K562 (cell line): Measurements from ENCODE around the gene MYO9A. TPM values are rescaled to one million over a fixed set of nuclear protein-coding genes. Genes with fewer than 3 reads are reported as not detected.

Experiments
- ATAC-seq: fragments of 200-7000 bp; cut with Tn5 transposase; 3 replicates; pipeline ENCODE4 v1.9.1; 2020; ENCODE audit warnings: moderate library complexity
- BruUV-seq: library from RNA; stranded (reverse); fragments of 400-500 nt; replicated peaks from 2 replicates; lab custom pipeline; 2021; lab: Mats Ljungman, UMichigan
- CTCF ChIA-PET: fragments of 300-600 bp; formaldehyde crosslinking; extraction: SDS; loops from one replicate; lab custom pipeline; 2021; ENCODE audit warnings: low intra/inter-chr PET ratio; lab: Yijun Ruan, JAX
- POLR2A ChIA-PET: fragments of 300-600, 350-650 bp; sonication (Branson Sonifier 250); formaldehyde crosslinking; extraction: SDS; loops from one replicate; lab custom pipeline; 2021; ENCODE audit warnings: antibody characterized with exemption, inconsistent platforms; lab: Yijun Ruan, JAX
- DNase-seq, 4 experiments: peaks; one replicate each; pipeline versions ENCODE4 v3.0.0 to v3.0.0-alpha.2; 2011 to 2018; ENCODE audit warnings: low spot score in 3 of 4, mixed read lengths in 3 of 4; ENCODE audit errors: extremely low read depth in 1 of 4
- FAIRE-seq: peaks from 2 replicates; lab custom pipeline; 2011; peaks lifted over from hg19 to GRCh38; lab: Jason Lieb, UNC
- H2AFZ ChIP-seq: 2 replicates; pipeline ENCODE4 v1.6.0; 2011; ENCODE audit warnings: low read depth, low read length, control low read depth, inconsistent platforms
- H3K27ac ChIP-seq: fragments of 200-600 bp; 3 replicates; pipeline ENCODE4 v1.8.0; 2011; ENCODE audit warnings: low read depth, mild to moderate bottlenecking, control low read depth, inconsistent platforms, low read length, moderate library complexity, mixed read lengths; ENCODE audit errors: extremely low read depth
- H3K27me3 ChIP-seq, 2 experiments: fragments of 300-600 bp in 1 of 2; 2 replicates in 1 of 2; 3 replicates in 1 of 2; pipeline versions ENCODE4 v1.6.0 to v1.8.0; 2011; ENCODE audit warnings: inconsistent platforms in 2 of 2, low read length in 2 of 2, mild to moderate bottlenecking in 1 of 2, mixed read lengths in 1 of 2, moderate library complexity in 1 of 2; ENCODE audit not compliant: control insufficient read depth in 2 of 2, insufficient read depth in 2 of 2
- H3K36me3 ChIP-seq: fragments of 300-600 bp; 3 replicates; pipeline ENCODE4 v1.8.0; 2011; ENCODE audit warnings: mild to moderate bottlenecking, low read length, inconsistent platforms; ENCODE audit not compliant: control insufficient read depth, insufficient read depth
- H3K4me1 ChIP-seq, 2 experiments: fragments of 200-600 bp in 1 of 2; replicated peaks in 1 of 2; 2 replicates in 1 of 2; 3 replicates in 1 of 2; pipeline versions ENCODE4 v1.5.1 to v1.8.0; 2011; ENCODE audit warnings: inconsistent platforms in 2 of 2, low read length in 2 of 2, mild to moderate bottlenecking in 1 of 2, mixed read lengths in 1 of 2, moderate library complexity in 1 of 2; ENCODE audit not compliant: control insufficient read depth in 2 of 2, insufficient read depth in 2 of 2
- H3K4me2 ChIP-seq: 2 replicates; pipeline ENCODE4 v1.6.1; 2011; ENCODE audit warnings: low read length, control low read depth, inconsistent platforms, mixed read lengths; ENCODE audit not compliant: insufficient read depth
- H3K4me3 ChIP-seq: fragments of 200-600 bp; sonication (generic), shearing (Covaris generic); 2 replicates; pipeline ENCODE4 v1.5.1; 2016; ENCODE audit warnings: control low read depth, inconsistent platforms
- H3K79me2 ChIP-seq: fragments of 200-600 bp; 3 replicates; pipeline ENCODE4 v1.8.0; 2011; ENCODE audit warnings: low read length, inconsistent platforms; ENCODE audit not compliant: control insufficient read depth, insufficient read depth
- H3K9ac ChIP-seq, 2 experiments: 2 replicates each; pipeline versions ENCODE4 v1.6.0 to v1.6.1; 2011; ENCODE audit warnings: low read depth in 2 of 2, low read length in 2 of 2, control low read depth in 1 of 2, inconsistent platforms in 1 of 2, mild to moderate bottlenecking in 1 of 2, mixed read lengths in 1 of 2; ENCODE audit not compliant: insufficient read depth in 1 of 2
- H3K9me1 ChIP-seq: one replicate; pipeline ENCODE4 v1.6.0; 2011; ENCODE audit warnings: inconsistent platforms, mild to moderate bottlenecking, low read length, moderate library complexity; ENCODE audit not compliant: control insufficient read depth, insufficient read depth
- H3K9me3 ChIP-seq: replicated peaks from 2 replicates; pipeline ENCODE4 v1.5.1; 2011; ENCODE audit warnings: low read depth, low read length, inconsistent platforms; ENCODE audit not compliant: control insufficient read depth, insufficient read depth
- H4K20me1 ChIP-seq: replicated peaks from 2 replicates; pipeline ENCODE4 v1.6.1; 2011; ENCODE audit warnings: low read length, inconsistent platforms, mixed read lengths; ENCODE audit not compliant: control insufficient read depth, insufficient read depth
- ASH1L ChIP-seq: fragments of 450-650 bp; IDR thresholded peaks from 2 replicates; pipeline ENCODE4 v1.6.1; 2018; ENCODE audit warnings: borderline replicate concordance, mild to moderate bottlenecking, low read depth; ENCODE audit not compliant: partially characterized antibody
- DACH1 ChIP-seq: fragments of 450-650 bp; IDR thresholded peaks from 2 replicates; pipeline ENCODE4 v1.6.1; 2018; ENCODE audit not compliant: partially characterized antibody
- FOXA3 ChIP-seq, 2 experiments: fragments of 450-650 bp in 1 of 2; sonication (generic) in 1 of 2; formaldehyde crosslinking; IDR thresholded peaks in 1 of 2; conservative IDR thresholded peaks in 1 of 2; 2 replicates each; pipeline versions ENCODE4 v1.4.0 to v1.8.0; 2020 to 2022; ENCODE audit warnings: mild to moderate bottlenecking in 2 of 2, missing genetic modification reagents in 1 of 2
- HEY1 ChIP-seq: fragments of 250-450 bp; sonication (Bioruptor Pico); IDR thresholded peaks from 2 replicates; pipeline ENCODE4 v1.5.0; 2020; ENCODE audit warnings: mild to moderate bottlenecking, moderate library complexity, borderline replicate concordance
- MYC ChIP-seq, 2 experiments: fragments of 250-450 bp in 1 of 2; sonication (Bioruptor Pico) in 1 of 2; IDR thresholded peaks; 2 replicates each; pipeline versions ENCODE4 v1.5.1 to v1.6.1; 2012 to 2021; ENCODE audit warnings: low read depth in 2 of 2, borderline replicate concordance in 1 of 2, improper control_type of control experiment in 1 of 2, low read length in 1 of 2, mild to moderate bottlenecking in 1 of 2, moderate library complexity in 1 of 2
- NONO ChIP-seq, 2 experiments: fragments of 200-400 bp in 1 of 2; fragments of 450-650 bp in 1 of 2; formaldehyde crosslinking in 1 of 2; IDR thresholded peaks; 2 replicates each; pipeline ENCODE4 v1.6.1; 2017; ENCODE audit warnings: low read depth in 2 of 2, mild to moderate bottlenecking in 2 of 2, moderate library complexity in 2 of 2, low read length in 1 of 2
- PREB ChIP-seq: sonication (generic); formaldehyde crosslinking; IDR thresholded peaks from 2 replicates; pipeline ENCODE4 v1.8.1; 2023; ENCODE audit warnings: mild to moderate bottlenecking, missing genetic modification reagents
- PTTG1 ChIP-seq: fragments of 450-650 bp; IDR thresholded peaks from 2 replicates; pipeline ENCODE4 v1.6.1; 2016; ENCODE audit warnings: low read depth, mild to moderate bottlenecking, missing genetic modification characterization, missing compliant biosample characterization
- RBM25 ChIP-seq: fragments of 200-400 bp; formaldehyde crosslinking; IDR thresholded peaks from 2 replicates; pipeline ENCODE4 v1.6.1; 2018; ENCODE audit warnings: low read length, low read depth, moderate library complexity; ENCODE audit not compliant: severe bottlenecking
- RFX7 ChIP-seq: fragments of 250-450 bp; sonication (Bioruptor Pico); IDR thresholded peaks from 2 replicates; pipeline ENCODE4 v1.5.1; 2021; ENCODE audit warnings: mild to moderate bottlenecking
- SETDB1 ChIP-seq: IDR thresholded peaks from one replicate; pipeline ENCODE4 v1.6.1; 2012; ENCODE audit warnings: low read length, control low read depth, inconsistent platforms
- SIRT6 ChIP-seq: IDR thresholded peaks from one replicate; pipeline ENCODE4 v1.6.1; 2012; ENCODE audit warnings: low read depth, mild to moderate bottlenecking, control low read depth, inconsistent platforms, low read length, moderate library complexity
- TEAD2 ChIP-seq: fragments of 450-650 bp; IDR thresholded peaks from 2 replicates; pipeline ENCODE4 v1.6.1; 2016; ENCODE audit warnings: missing genetic modification characterization, control low read depth, missing compliant biosample characterization
- WGBS: fragments of 100-300 bp; shearing (Covaris generic); methylation state at CpG from one replicate; pipeline ENCODE4 v1.1.6; 2016; ENCODE audit warnings: low coverage, mixed read lengths; ENCODE audit not compliant: insufficient coverage; ENCODE audit errors: missing lambda C conversion rate; 5-methylcytosine and 5-hydroxymethylcytosine counted together
- in situ Hi-C: fragments of 300-500 bp; cut with MboI; formaldehyde crosslinking; loops from 4 replicates; pipeline ENCODE4 v1.15.0; 2018; ENCODE audit warnings: inconsistent platforms, mixed read lengths
- intact Hi-C: fragments of 100-400 bp; cut with micrococcal nuclease; formaldehyde crosslinking; loops from 2 replicates; pipeline ENCODE4 v1.14.2; 2022
- polyA plus RNA-seq, 8 experiments: library from polyadenylated mRNA; depleted of rRNA in 4 of 8; stranded (reverse) in 5 of 8; unstranded in 3 of 8; fragments of >200 nt; fragmentation: Nextera tagmentation in 2 of 8; fragmentation: Illumina TruSeq in 1 of 8; extraction: Ambion mirVana in 2 of 8; extraction: Trizol in 1 of 8; gene quantifications; 2 replicates each; pipeline versions ENCODE4 v1.2.1 to v1.2.3, GENCODE V29; 2011 to 2014; ENCODE audit warnings: inconsistent platforms in 1 of 8, missing spikeins in 1 of 8
- total RNA-seq, 7 experiments: library from RNA; depleted of rRNA in 6 of 7; stranded (reverse); fragments of >200 nt in 6 of 7; fragmentation: Illumina TruSeq in 2 of 7; extraction: Trizol in 2 of 7; gene quantifications; 2 replicates each; pipeline versions ENCODE4 v1.2.1 to v1.2.3, GENCODE V29; 2011 to 2021; ENCODE audit warnings: low replicate concordance in 1 of 7

The MYO9A gene
- total and polyA plus RNA-seq, 9 of the 15 experiments (the other 6 are each of a cell fraction or from before 2014, with no cell fraction given): 1.9 to 15.4 (median 5.8) TPM

GRCh38 chr15:72062319-72062718 lies 55.6 kb downstream of the MYO9A start:
- BruUV-seq: no TSS peak
- Histone ChIP-seq H3K9ac (no peak overlapping the region), H3K9me3 (no peaks in the 10 kb centered on the region), H3K36me3 (no peaks in the 10 kb centered on the region), H3K27ac (no peak overlapping the region), H3K79me2 (no peaks in the 10 kb centered on the region), H3K4me3 (no peak overlapping the region)
- no peak for ATAC-seq
- CTCF ChIA-PET: no interaction called here
- POLR2A ChIA-PET: no interaction called here
- TF ChIP-seq HEY1 (CRISPR knock-in tag) (no peak), MYC (IDR thresholded peaks at IDR 0.05; ENCODE audit: low read depth, low read length) (no peak), MYC (CRISPR knock-in tag; IDR thresholded peaks at IDR 0.05; ENCODE audit: borderline replicate concordance, low read depth) (no peak), NONO (IDR thresholded peaks at IDR 0.05; ENCODE audit: low read depth in 2 of 2, low read length in 1 of 2) (no peak)
- TF ChIP-seq, all 486 proteins: peak for 0
- H3K4me2 ChIP-seq: no peak overlapping the region
- H3K27me3 ChIP-seq: no peaks in the 10 kb centered on the region
- no peak for FAIRE-seq
- no peaks in the 10 kb centered on the region for H4K20me1 ChIP-seq
- no peaks in the 10 kb centered on the region for H3K9me1 ChIP-seq
- in situ Hi-C loops: no loop called here
- intact Hi-C loops: no loop called here
- no peak overlapping the region for H2AFZ ChIP-seq
- no peaks in the 10 kb centered on the region for H3K4me1 ChIP-seq
- no peak for DNase-seq

- intact Hi-C loops (no loop called here), in situ Hi-C loops (no loop called here)
- Histone ChIP-seq H4K20me1 (no peaks in the 10 kb centered on the region), H3K4me2 (no peak overlapping the region), H3K9me1 (no peaks in the 10 kb centered on the region), H3K27me3 (no peaks in the 10 kb centered on the region), H3K36me3 (no peaks in the 10 kb centered on the region), H3K9ac (no peak overlapping the region), H3K9me3 (no peaks in the 10 kb centered on the region), H3K27ac (no peak overlapping the region), H3K4me3 (no peak overlapping the region), H3K79me2 (no peaks in the 10 kb centered on the region), H3K4me1 (no peaks in the 10 kb centered on the region), H2AFZ (no peak overlapping the region)
- no peak for ATAC-seq
- TF ChIP-seq SIRT6 (no peak), SETDB1 (no peak), DACH1 (no peak), ASH1L (no peak), PREB (CRISPR knock-in tag) (no peak), RFX7 (CRISPR knock-in tag) (no peak), TEAD2 (tag) (no peak), FOXA3 (CRISPR knock-in tag; conservative IDR thresholded peaks at IDR 0.05 in 1 of 2, IDR thresholded peaks at IDR 0.05 in 1 of 2) (no peak), RBM25 (no peak), PTTG1 (tag) (no peak)
- no peak for DNase-seq
- BruUV-seq: no TSS peak
- ChIA-PET POLR2A (interaction anchor here (0.6 to 1.0 kb wide), 2 partner anchors 10 to 28 kb away, joined by 3 read pairs; no protein-coding TSS in a partner anchor), CTCF (no interaction called here)
- FAIRE-seq: no peak
- WGBS: 15% methylated on average over 2 of the region's 2 CpGs
Observed at GRCh38 chr15:72060687-72061250, 57.2 kb downstream of the MYO9A start.
